Breast epithelium (tissue), 3 donors: ENCODE measurements around the gene COMMD3.

Experiments
- POLR2A ChIP-seq: fragments of 450-650 bp; IDR thresholded peaks from one replicate; pipeline ENCODE4 v1.6.1; 2016; ENCODE audit warnings: antibody characterized with exemption, mild to moderate bottlenecking, moderate library complexity
- POLR2AphosphoS5 ChIP-seq, 3 donors: sonication (generic); formaldehyde crosslinking; IDR thresholded peaks; one replicate each; pipeline ENCODE4 v1.6.1; 2017; ENCODE audit warnings: antibody characterized with exemption in 3 of 3
- TF ChIP-seq, protein P1 (sequence below), 3 donors: fragments of 450-650 bp; IDR thresholded peaks; one replicate each; pipeline ENCODE4 v1.5.1; 2016 to 2017; ENCODE audit warnings: antibody characterized with exemption in 3 of 3, mild to moderate bottlenecking in 3 of 3, moderate library complexity in 3 of 3

DNA sequence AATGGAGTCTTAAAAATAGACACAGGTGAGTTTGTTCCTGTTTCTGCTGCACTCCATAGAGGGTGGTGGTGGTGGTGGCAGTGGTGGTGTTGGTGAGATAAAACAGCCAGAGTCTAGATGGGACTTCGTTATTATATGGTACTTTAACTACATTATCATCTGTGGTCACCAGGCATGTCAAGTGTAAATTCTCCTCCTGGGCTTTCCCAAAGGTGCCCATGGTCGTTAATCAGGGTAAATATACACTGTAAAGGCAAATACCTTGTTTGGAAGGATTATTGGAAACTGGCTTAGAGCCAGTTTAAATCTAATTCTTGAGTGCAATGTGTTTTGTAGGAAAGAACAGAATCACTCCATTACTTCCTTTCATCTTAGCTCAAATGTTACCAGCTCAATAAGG lies 21.5 kb upstream of the COMMD3 start:
- no peak for TF ChIP-seq POLR2A
- TF ChIP-seq, protein P1, sequence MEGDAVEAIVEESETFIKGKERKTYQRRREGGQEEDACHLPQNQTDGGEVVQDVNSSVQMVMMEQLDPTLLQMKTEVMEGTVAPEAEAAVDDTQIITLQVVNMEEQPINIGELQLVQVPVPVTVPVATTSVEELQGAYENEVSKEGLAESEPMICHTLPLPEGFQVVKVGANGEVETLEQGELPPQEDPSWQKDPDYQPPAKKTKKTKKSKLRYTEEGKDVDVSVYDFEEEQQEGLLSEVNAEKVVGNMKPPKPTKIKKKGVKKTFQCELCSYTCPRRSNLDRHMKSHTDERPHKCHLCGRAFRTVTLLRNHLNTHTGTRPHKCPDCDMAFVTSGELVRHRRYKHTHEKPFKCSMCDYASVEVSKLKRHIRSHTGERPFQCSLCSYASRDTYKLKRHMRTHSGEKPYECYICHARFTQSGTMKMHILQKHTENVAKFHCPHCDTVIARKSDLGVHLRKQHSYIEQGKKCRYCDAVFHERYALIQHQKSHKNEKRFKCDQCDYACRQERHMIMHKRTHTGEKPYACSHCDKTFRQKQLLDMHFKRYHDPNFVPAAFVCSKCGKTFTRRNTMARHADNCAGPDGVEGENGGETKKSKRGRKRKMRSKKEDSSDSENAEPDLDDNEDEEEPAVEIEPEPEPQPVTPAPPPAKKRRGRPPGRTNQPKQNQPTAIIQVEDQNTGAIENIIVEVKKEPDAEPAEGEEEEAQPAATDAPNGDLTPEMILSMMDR (IDR thresholded peaks at IDR 0.05) = no peak
- TF ChIP-seq POLR2AphosphoS5 (IDR thresholded peaks at IDR 0.05) = no peak
